Measurements from ENCODE around the gene MEGF8. TPM values are rescaled to one million over a fixed set of nuclear protein-coding genes. Genes with fewer than 3 reads are reported as not detected.

MEGF8 gene
- total and polyA plus RNA-seq, 2 donors (not counting 3 experiments of a cell fraction or from before 2014, with no cell fraction given): 20.6 to 39.6 TPM

DNA sequence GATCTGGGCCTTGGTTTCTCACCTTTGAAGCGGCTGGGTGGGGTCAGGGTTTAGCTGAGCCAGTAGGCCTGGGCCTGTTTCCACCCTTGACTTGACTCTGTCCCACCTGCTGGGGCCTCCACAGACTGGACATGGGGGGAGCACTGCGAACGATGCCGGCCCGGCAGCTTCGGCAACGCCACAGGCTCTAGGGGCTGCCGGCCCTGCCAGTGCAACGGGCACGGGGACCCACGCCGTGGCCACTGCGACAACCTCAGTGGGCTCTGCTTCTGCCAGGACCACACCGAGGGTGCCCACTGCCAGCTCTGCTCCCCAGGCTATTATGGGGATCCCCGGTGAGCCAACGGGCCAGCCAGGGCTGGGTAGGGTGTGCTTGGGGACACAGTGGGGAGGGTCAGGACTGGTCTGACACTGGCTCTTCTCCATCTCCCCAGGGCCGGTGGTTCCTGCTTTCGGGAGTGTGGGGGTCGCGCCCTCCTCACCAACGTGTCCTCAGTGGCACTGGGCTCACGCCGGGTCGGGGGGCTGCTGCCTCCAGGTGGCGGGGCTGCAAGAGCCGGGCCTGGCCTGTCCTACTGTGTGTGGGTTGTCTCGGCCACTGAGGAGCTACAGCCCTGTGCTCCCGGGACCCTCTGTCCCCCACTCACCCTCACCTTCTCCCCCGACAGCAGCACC is 28.0 kb downstream of the MEGF8 start:
- Histone ChIP-seq H4K20me1 (replicated peaks; ENCODE audit: control insufficient read depth, extremely low read depth, insufficient read depth, low read length) (no peaks in the 10 kb centered on the region), H3K9me1 (replicated peaks; ENCODE audit: control insufficient read depth, extremely low read depth, insufficient read depth, low read length) (no peaks in the 10 kb centered on the region), H3K27ac (ENCODE audit: insufficient read depth, low read depth, low read length) (no peak overlapping the region), H3K4me3 (replicated peaks in 1 of 3; ENCODE audit: insufficient read depth in 1 of 3, low read depth in 1 of 3, low read length in 3 of 3) (no peak overlapping the region), H3K9ac (replicated peaks; ENCODE audit: extremely low read depth, insufficient read depth, low read length) (no peak overlapping the region), H3K27me3 (ENCODE audit: control insufficient read depth in 2 of 2, insufficient read depth in 2 of 2, low read length in 2 of 2) (no peaks in the 10 kb centered on the region), H2AFZ (ENCODE audit: low read depth, low read length) (no peak overlapping the region), H3K4me2 (ENCODE audit: insufficient read depth, low read length) (no peak overlapping the region), H3K36me3 (ENCODE audit: control insufficient read depth in 2 of 2, extremely low read depth in 1 of 2, insufficient read depth in 2 of 2, low read length in 2 of 2) (peaks cover 0 to 26% of the 10 kb centered on the region in 2 experiments), H3K9me3 (replicated peaks; ENCODE audit: control insufficient read depth, insufficient read depth, low read length) (no peaks in the 10 kb centered on the region), H3K4me1 (ENCODE audit: control insufficient read depth, extremely low read depth, insufficient read depth, low read length) (no peaks in the 10 kb centered on the region), H3K79me2 (ENCODE audit: control insufficient read depth, insufficient read depth, low read length) (no peaks in the 10 kb centered on the region)
- CTCF ChIA-PET: interaction anchor here (1.0 kb wide), 1 partner anchor 10 kb away, joined by 3 read pairs; no protein-coding TSS in a partner anchor
- DNase-seq (ENCODE audit: low read depth, low spot score) (no peak), FAIRE-seq (no peak)
- intact Hi-C loops (cut with micrococcal nuclease) (no loop called here), dilution Hi-C loops (cut with MboI; ENCODE audit: extremely low pct_ligation_motif_present, low sequenced_read_pairs) (no loop called here)
- TF ChIP-seq POLR2AphosphoS5 (IDR thresholded peaks at IDR 0.05; ENCODE audit: insufficient read depth, low read depth, low read length): no peak
- TF ChIP-seq MYC (IDR thresholded peaks at IDR 0.05; ENCODE audit: low read depth, low read length): no peak
- no peak for TF ChIP-seq FOS (IDR thresholded peaks at IDR 0.05; ENCODE audit: borderline replicate concordance, insufficient read depth, low read length)
- TF ChIP-seq GATA2 (IDR thresholded peaks at IDR 0.05; ENCODE audit: insufficient read depth, insufficient read length, low read depth, low read length): no peak
- no peak for TF ChIP-seq EZH2 (IDR thresholded peaks at IDR 0.05; ENCODE audit: borderline replicate concordance, low read depth, low read length, severe bottlenecking)
- TF ChIP-seq JUN (IDR thresholded peaks at IDR 0.05; ENCODE audit: borderline replicate concordance, insufficient read depth, insufficient read length, low read depth): no peak
- TF ChIP-seq CTCF (IDR thresholded peaks at IDR 0.05; ENCODE audit: extremely low read depth in 1 of 2, insufficient read depth in 1 of 2, low read depth in 1 of 2, low read length in 2 of 2): no peak
- TF ChIP-seq POLR2A (IDR thresholded peaks at IDR 0.05; ENCODE audit: low read depth, low read length): no peak
- TF ChIP-seq, protein P1, sequence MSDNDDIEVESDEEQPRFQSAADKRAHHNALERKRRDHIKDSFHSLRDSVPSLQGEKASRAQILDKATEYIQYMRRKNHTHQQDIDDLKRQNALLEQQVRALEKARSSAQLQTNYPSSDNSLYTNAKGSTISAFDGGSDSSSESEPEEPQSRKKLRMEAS (IDR thresholded peaks at IDR 0.05; ENCODE audit: insufficient read depth, insufficient read length): no peak
- no TSS peak for BruUV-seq (replicated peaks)
- POLR2A ChIA-PET: no interaction called here

Measured in endothelial cell of umbilical vein (primary cell).